K562 (cell line): ENCODE results near the gene IL1R1. TPM values are rescaled to one million over a fixed set of nuclear protein-coding genes. Genes with fewer than 3 reads are reported as not detected.
A peak's percentile ranks its signal among the peaks of the same experiment; 100 is the strongest.

Experiments
- CCNT2 ChIP-seq: IDR thresholded peaks from 2 replicates; pipeline ENCODE4 v1.6.1; 2011; ENCODE audit warnings: borderline replicate concordance, low read depth, mild to moderate bottlenecking, moderate library complexity, mixed read lengths, low read length; ENCODE audit not compliant: insufficient read length; ENCODE audit errors: extremely low read depth
- GATAD2B ChIP-seq: fragments of 450-650 bp; IDR thresholded peaks from 2 replicates; pipeline ENCODE4 v1.6.1; 2017; ENCODE audit warnings: mild to moderate bottlenecking, borderline replicate concordance
- KHSRP ChIP-seq: fragments of 450-650 bp; IDR thresholded peaks from 2 replicates; pipeline ENCODE4 v1.6.1; 2017
- MIER1 ChIP-seq: fragments of 450-650 bp; IDR thresholded peaks from 2 replicates; pipeline ENCODE4 v1.6.1; 2016; ENCODE audit warnings: antibody characterized with exemption, mild to moderate bottlenecking, low read depth
- RBFOX2 ChIP-seq: fragments of 200-400 bp; formaldehyde crosslinking; IDR thresholded peaks from 2 replicates; pipeline ENCODE4 v1.6.1; 2017; ENCODE audit warnings: low read depth, mild to moderate bottlenecking, low read length, moderate library complexity
- RHOXF2B ChIP-seq: fragments of 250-450 bp; sonication (Bioruptor Pico); conservative IDR thresholded peaks from 2 replicates; pipeline ENCODE4 v1.5.1; 2021
- THRAP3 ChIP-seq: fragments of 450-650 bp; IDR thresholded peaks from 2 replicates; pipeline ENCODE4 v1.6.1; 2016; ENCODE audit warnings: mild to moderate bottlenecking, inconsistent platforms, borderline replicate concordance
- ZEB2 ChIP-seq: fragments of 450-650 bp; IDR thresholded peaks from 2 replicates; pipeline ENCODE4 v1.6.1; 2016
- ZFP30 ChIP-seq: fragments of 250-450 bp; sonication (Bioruptor Pico); IDR thresholded peaks from 2 replicates; pipeline ENCODE4 v1.8.0; 2022; ENCODE audit warnings: moderate library complexity, mild to moderate bottlenecking, inconsistent platforms, borderline replicate concordance
- ZFPM2 ChIP-seq: fragments of 250-450 bp; sonication (Bioruptor Pico); IDR thresholded peaks from 2 replicates; pipeline ENCODE4 v1.5.1; 2022; ENCODE audit warnings: mild to moderate bottlenecking
- ZNF696 ChIP-seq: fragments of 250-450 bp; sonication (Bioruptor Pico); conservative IDR thresholded peaks from 2 replicates; pipeline ENCODE4 v1.4.0; 2020; ENCODE audit warnings: mild to moderate bottlenecking, moderate library complexity
- ZZZ3 ChIP-seq: fragments of 450-650 bp; IDR thresholded peaks from 2 replicates; pipeline ENCODE4 v1.6.1; 2016; ENCODE audit warnings: antibody characterized with exemption, mild to moderate bottlenecking, moderate library complexity
- polyA plus RNA-seq, 8 experiments: library from polyadenylated mRNA; depleted of rRNA in 4 of 8; stranded (reverse) in 5 of 8; unstranded in 3 of 8; fragments of >200 nt; fragmentation: Nextera tagmentation in 2 of 8; fragmentation: Illumina TruSeq in 1 of 8; extraction: Ambion mirVana in 2 of 8; extraction: Trizol in 1 of 8; gene quantifications; 2 replicates each; pipeline versions ENCODE4 v1.2.1 to v1.2.3, GENCODE V29; 2011 to 2014; ENCODE audit warnings: inconsistent platforms in 1 of 8, missing spikeins in 1 of 8
- total RNA-seq, 7 experiments: library from RNA; depleted of rRNA in 6 of 7; stranded (reverse); fragments of >200 nt in 6 of 7; fragmentation: Illumina TruSeq in 2 of 7; extraction: Trizol in 2 of 7; gene quantifications; 2 replicates each; pipeline versions ENCODE4 v1.2.1 to v1.2.3, GENCODE V29; 2011 to 2021; ENCODE audit warnings: low replicate concordance in 1 of 7
- TF ChIP-seq, protein P1 (sequence below), 2 experiments: fragments of 450-650 bp; formaldehyde crosslinking in 1 of 2; IDR thresholded peaks; 2 replicates each; pipeline versions ENCODE4 v1.4.0 to v1.6.1; 2014 to 2020; ENCODE audit warnings: mild to moderate bottlenecking in 2 of 2, borderline replicate concordance in 1 of 2, low read depth in 1 of 2
- TF ChIP-seq, protein P2 (sequence below): fragments of 250-450 bp; sonication (Bioruptor Pico); IDR thresholded peaks from 2 replicates; pipeline ENCODE4 v1.8.0; 2022; ENCODE audit warnings: moderate library complexity, mild to moderate bottlenecking, inconsistent platforms
- TF ChIP-seq, protein P3 (sequence below): fragments of 450-650 bp; formaldehyde crosslinking; IDR thresholded peaks from 2 replicates; pipeline ENCODE4 v1.4.0; 2020; ENCODE audit warnings: mild to moderate bottlenecking, mixed read lengths
- TF ChIP-seq, protein P4 (sequence below): fragments of 450-650 bp; formaldehyde crosslinking; IDR thresholded peaks from 2 replicates; pipeline ENCODE4 v1.4.0; 2022; ENCODE audit warnings: missing genetic modification characterization

Gene IL1R1
- total and polyA plus RNA-seq, 9 of the 15 experiments (the other 6 are each of a cell fraction or from before 2014, with no cell fraction given) = 0.81 to 3.9 (median 1.6) TPM

DNA sequence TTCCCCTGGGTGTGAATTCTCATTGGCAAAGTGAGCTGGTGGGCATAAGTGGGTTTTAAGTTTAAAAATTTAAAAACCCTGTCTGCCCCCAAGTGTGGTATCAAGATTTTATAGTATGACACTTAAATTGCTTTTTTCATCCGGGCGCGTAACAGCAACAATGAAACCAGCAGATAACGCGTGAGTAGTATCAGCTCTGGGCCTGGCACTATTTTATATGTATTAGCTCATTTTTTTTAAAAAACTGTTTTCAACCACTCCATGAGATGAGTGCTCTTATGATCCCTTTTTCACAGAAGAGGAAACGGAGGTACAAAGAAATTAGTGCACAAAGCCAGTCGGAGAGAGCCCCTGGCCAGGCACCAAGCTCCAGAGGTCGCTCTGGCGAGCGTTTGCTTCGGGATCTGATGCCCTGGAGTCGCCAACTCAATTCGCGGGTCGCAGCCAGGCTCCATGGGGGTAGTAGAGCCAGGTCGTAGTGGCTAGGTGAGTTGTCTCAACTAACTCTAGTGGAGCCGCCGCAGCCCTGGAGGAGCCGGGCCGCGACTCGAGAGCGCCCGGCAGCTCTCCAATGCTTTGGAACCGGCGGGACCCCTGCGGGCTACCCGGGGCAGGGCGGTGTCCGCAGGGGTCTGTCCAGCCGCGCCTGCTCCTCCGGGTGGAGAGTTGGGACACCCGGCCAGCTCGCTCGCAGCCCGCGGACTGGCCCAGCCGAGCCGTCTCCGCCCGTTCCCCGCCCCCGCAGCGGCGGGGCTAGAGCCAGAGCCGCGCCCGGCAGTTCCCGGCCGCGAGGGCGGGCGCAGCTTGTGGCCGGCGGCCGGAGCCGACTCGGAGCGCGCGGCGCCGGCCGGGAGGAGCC lies at the start of gene IL1R1 (continued):
- TF ChIP-seq, protein P1, sequence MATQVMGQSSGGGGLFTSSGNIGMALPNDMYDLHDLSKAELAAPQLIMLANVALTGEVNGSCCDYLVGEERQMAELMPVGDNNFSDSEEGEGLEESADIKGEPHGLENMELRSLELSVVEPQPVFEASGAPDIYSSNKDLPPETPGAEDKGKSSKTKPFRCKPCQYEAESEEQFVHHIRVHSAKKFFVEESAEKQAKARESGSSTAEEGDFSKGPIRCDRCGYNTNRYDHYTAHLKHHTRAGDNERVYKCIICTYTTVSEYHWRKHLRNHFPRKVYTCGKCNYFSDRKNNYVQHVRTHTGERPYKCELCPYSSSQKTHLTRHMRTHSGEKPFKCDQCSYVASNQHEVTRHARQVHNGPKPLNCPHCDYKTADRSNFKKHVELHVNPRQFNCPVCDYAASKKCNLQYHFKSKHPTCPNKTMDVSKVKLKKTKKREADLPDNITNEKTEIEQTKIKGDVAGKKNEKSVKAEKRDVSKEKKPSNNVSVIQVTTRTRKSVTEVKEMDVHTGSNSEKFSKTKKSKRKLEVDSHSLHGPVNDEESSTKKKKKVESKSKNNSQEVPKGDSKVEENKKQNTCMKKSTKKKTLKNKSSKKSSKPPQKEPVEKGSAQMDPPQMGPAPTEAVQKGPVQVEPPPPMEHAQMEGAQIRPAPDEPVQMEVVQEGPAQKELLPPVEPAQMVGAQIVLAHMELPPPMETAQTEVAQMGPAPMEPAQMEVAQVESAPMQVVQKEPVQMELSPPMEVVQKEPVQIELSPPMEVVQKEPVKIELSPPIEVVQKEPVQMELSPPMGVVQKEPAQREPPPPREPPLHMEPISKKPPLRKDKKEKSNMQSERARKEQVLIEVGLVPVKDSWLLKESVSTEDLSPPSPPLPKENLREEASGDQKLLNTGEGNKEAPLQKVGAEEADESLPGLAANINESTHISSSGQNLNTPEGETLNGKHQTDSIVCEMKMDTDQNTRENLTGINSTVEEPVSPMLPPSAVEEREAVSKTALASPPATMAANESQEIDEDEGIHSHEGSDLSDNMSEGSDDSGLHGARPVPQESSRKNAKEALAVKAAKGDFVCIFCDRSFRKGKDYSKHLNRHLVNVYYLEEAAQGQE (IDR thresholded peaks at IDR 0.05; ENCODE audit: borderline replicate concordance) = peak; percentile 32; the same call in 1 of the 2 replicates
- TF ChIP-seq, protein P1 (CRISPR knock-in tag; IDR thresholded peaks at IDR 0.05; ENCODE audit: low read depth) = no peak
- TF ChIP-seq, protein P2, sequence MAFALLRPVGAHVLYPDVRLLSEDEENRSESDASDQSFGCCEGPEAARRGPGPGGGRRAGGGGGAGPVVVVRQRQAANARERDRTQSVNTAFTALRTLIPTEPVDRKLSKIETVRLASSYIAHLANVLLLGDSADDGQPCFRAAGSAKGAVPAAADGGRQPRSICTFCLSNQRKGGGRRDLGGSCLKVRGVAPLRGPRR (CRISPR knock-in tag) = no peak
- TF ChIP-seq ZZZ3 (no peak), ZEB2 (no peak), THRAP3 (no peak), ZFPM2 (CRISPR knock-in tag) (no peak), ZFP30 (CRISPR knock-in tag) (no peak), CCNT2 (peak; percentile 74), RBFOX2 (peak; percentile 59), GATAD2B (peak; percentile 59; the same call in 1 of the 2 replicates), MIER1 (no peak), ZNF696 (no peak), KHSRP (no peak), RHOXF2B (CRISPR knock-in tag) (no peak)
- TF ChIP-seq, protein P3, sequence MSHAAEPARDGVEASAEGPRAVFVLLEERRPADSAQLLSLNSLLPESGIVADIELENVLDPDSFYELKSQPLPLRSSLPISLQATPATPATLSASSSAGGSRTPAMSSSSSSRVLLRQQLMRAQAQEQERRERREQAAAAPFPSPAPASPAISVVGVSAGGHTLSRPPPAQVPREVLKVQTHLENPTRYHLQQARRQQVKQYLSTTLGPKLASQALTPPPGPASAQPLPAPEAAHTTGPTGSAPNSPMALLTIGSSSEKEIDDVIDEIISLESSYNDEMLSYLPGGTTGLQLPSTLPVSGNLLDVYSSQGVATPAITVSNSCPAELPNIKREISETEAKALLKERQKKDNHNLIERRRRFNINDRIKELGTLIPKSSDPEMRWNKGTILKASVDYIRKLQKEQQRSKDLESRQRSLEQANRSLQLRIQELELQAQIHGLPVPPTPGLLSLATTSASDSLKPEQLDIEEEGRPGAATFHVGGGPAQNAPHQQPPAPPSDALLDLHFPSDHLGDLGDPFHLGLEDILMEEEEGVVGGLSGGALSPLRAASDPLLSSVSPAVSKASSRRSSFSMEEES (CRISPR knock-in tag) = no peak
- TF ChIP-seq, protein P4, sequence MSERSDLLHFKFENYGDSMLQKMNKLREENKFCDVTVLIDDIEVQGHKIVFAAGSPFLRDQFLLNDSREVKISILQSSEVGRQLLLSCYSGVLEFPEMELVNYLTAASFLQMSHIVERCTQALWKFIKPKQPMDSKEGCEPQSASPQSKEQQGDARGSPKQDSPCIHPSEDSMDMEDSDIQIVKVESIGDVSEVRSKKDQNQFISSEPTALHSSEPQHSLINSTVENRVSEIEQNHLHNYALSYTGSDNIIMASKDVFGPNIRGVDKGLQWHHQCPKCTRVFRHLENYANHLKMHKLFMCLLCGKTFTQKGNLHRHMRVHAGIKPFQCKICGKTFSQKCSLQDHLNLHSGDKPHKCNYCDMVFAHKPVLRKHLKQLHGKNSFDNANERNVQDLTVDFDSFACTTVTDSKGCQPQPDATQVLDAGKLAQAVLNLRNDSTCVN (CRISPR knock-in tag) = no peak
